Measurements from ENCODE around the gene MGST1.
"Not testable (repeated sequence)": the region's sequence is repeated elsewhere in the genome, so short reads cannot be mapped to it uniquely, and the experiment has no call there.

Gene MGST1

GRCh38 chr12:16352481-16352880, 5.0 kb downstream of the MGST1 start:
- DNase-seq (ENCODE audit: low read depth): no peak

- no peak for DNase-seq (ENCODE audit: low read depth)
Measured at GRCh38 chr12:16358878-16359277, 11.4 kb downstream of the MGST1 start.

GRCh38 chr12:16359512-16360491, 12.4 kb downstream of the MGST1 start:
- no peak for DNase-seq (ENCODE audit: low read depth)

- no peak for DNase-seq (ENCODE audit: low read depth)
Measured at GRCh38 chr12:16361142-16361783, 13.8 kb downstream of the MGST1 start.

- no peak for DNase-seq (ENCODE audit: low read depth)
Measured at GRCh38 chr12:16362550-16362949, 15.1 kb downstream of the MGST1 start.

- no peak for DNase-seq (ENCODE audit: low read depth)
Measured at GRCh38 chr12:16369156-16369555, 21.7 kb downstream of the MGST1 start.

GRCh38 chr12:16370096-16370495, 22.7 kb downstream of the MGST1 start:
- no peak for DNase-seq (ENCODE audit: low read depth)

GRCh38 chr12:16382652-16383312, 35.3 kb downstream of the MGST1 start:
- DNase-seq (ENCODE audit: low read depth): not testable (repeated sequence)

- DNase-seq (ENCODE audit: low read depth): no peak
Measured at GRCh38 chr12:16384732-16385131, 37.3 kb downstream of the MGST1 start.

GRCh38 chr12:16385782-16386646, 38.6 kb downstream of the MGST1 start:
- DNase-seq (ENCODE audit: low read depth): no peak

- DNase-seq (ENCODE audit: low read depth): no peak
Measured at GRCh38 chr12:16387919-16388318, 40.5 kb downstream of the MGST1 start.

- no peak for DNase-seq (ENCODE audit: low read depth)
Measured at GRCh38 chr12:16389594-16389993, 42.1 kb downstream of the MGST1 start.

GRCh38 chr12:16392846-16393535, 45.5 kb downstream of the MGST1 start:
- no peak for DNase-seq (ENCODE audit: low read depth)

GRCh38 chr12:16399101-16399500, 51.7 kb downstream of the MGST1 start:
- no peak for DNase-seq (ENCODE audit: low read depth)

GRCh38 chr12:16401835-16402234, 54.4 kb downstream of the MGST1 start:
- DNase-seq (ENCODE audit: low read depth): not testable (repeated sequence)

- DNase-seq (ENCODE audit: low read depth): no peak
Measured at GRCh38 chr12:16407346-16407745, 59.9 kb downstream of the MGST1 start.

Measured in activated gamma-delta T cell treated with anti-CD3 and anti-CD28 coated beads, Interleukin-2, amount 50 U/mL, for 16 hours (primary cell).